HEK293 (cell line): ENCODE data around the gene AP3D1.

Experiments used
- CTCF ChIA-PET: fragments of 350-600 bp; formaldehyde crosslinking; extraction: SDS; loops from one replicate; lab custom pipeline; 2021; ENCODE audit warnings: antibody characterized with exemption; lab: Yijun Ruan, JAX
- POLR2A ChIA-PET: fragments of 300-600 bp; formaldehyde crosslinking; extraction: SDS; loops from one replicate; lab custom pipeline; 2020; ENCODE audit warnings: antibody characterized with exemption, inconsistent platforms; lab: Yijun Ruan, JAX
- H3K27ac ChIP-seq: fragments of 200-500 bp; sonication (Bioruptor generic); 2 replicates; pipeline ENCODE4 v1.5.1; 2014; ENCODE audit warnings: low read depth, low read length, control low read depth, inconsistent platforms; ENCODE audit errors: extremely low read depth
- H3K36me3 ChIP-seq, 2 experiments: fragments of 200-500 bp in 1 of 2; sonication (Bioruptor generic) in 1 of 2; 1 replicate in 1 of 2; 2 replicates in 1 of 2; pipeline ENCODE4 v1.5.1; 2014 to 2017; ENCODE audit warnings: inconsistent platforms in 2 of 2, low read length in 2 of 2; ENCODE audit not compliant: control insufficient read depth in 2 of 2, insufficient read depth in 1 of 2
- H3K4me1 ChIP-seq: fragments of 200-500 bp; sonication (Bioruptor generic); 2 replicates; pipeline ENCODE4 v1.5.1; 2014; ENCODE audit warnings: mild to moderate bottlenecking, low read length, inconsistent platforms; ENCODE audit not compliant: control insufficient read depth, insufficient read depth
- H3K4me3 ChIP-seq: 2 replicates; pipeline ENCODE4 v1.5.1; 2011; ENCODE audit warnings: low read depth, mild to moderate bottlenecking, control low read depth, low read length, moderate library complexity
- H3K9me3 ChIP-seq: fragments of 200-500 bp; sonication (Bioruptor generic); 2 replicates; pipeline ENCODE4 v1.5.1; 2014; ENCODE audit warnings: low read depth, low read length, inconsistent platforms; ENCODE audit not compliant: control insufficient read depth, insufficient read depth
- HOXC10 ChIP-seq: sonication (generic); formaldehyde crosslinking; IDR thresholded peaks from 2 replicates; pipeline ENCODE4 v1.8.1; 2023; ENCODE audit warnings: mild to moderate bottlenecking, missing genetic modification reagents
- KLF1 ChIP-seq: fragments of 450-650 bp; formaldehyde crosslinking; IDR thresholded peaks from 2 replicates; pipeline ENCODE4 v1.5.1; 2016; ENCODE audit warnings: missing biosample characterization, missing genetic modification characterization
- RBAK ChIP-seq: fragments of 450-650 bp; formaldehyde crosslinking; IDR thresholded peaks from 2 replicates; pipeline ENCODE4 v1.5.1; 2016; ENCODE audit warnings: missing biosample characterization, missing genetic modification characterization
- SETDB1 ChIP-seq: IDR thresholded peaks from one replicate; pipeline ENCODE4 v1.6.1; 2017; ENCODE audit warnings: mild to moderate bottlenecking, low read length, moderate library complexity, mixed read lengths; ENCODE audit not compliant: insufficient read length
- SP3 ChIP-seq: fragments of 450-650 bp; formaldehyde crosslinking; IDR thresholded peaks from 2 replicates; pipeline ENCODE4 v1.5.1; 2016; ENCODE audit warnings: missing biosample characterization, missing genetic modification characterization
- WT1 ChIP-seq: fragments of 450-650 bp; formaldehyde crosslinking; IDR thresholded peaks from 2 replicates; pipeline ENCODE4 v1.5.1; 2016; ENCODE audit warnings: missing biosample characterization, missing genetic modification characterization
- ZEB2 ChIP-seq: fragments of 450-650 bp; formaldehyde crosslinking; IDR thresholded peaks from 2 replicates; pipeline ENCODE4 v1.5.1; 2016; ENCODE audit warnings: missing biosample characterization, missing genetic modification characterization
- ZNF121 ChIP-seq: fragments of 450-650 bp; formaldehyde crosslinking; IDR thresholded peaks from 2 replicates; pipeline ENCODE4 v1.5.1; 2016; ENCODE audit warnings: missing biosample characterization, missing genetic modification characterization
- ZNF19 ChIP-seq: fragments of 450-650 bp; formaldehyde crosslinking; IDR thresholded peaks from 2 replicates; pipeline ENCODE4; 2016; ENCODE audit warnings: missing biosample characterization, missing genetic modification characterization, low read depth
- ZNF214 ChIP-seq: fragments of 450-650 bp; formaldehyde crosslinking; IDR thresholded peaks from 2 replicates; pipeline ENCODE4 v1.5.1; 2017; ENCODE audit warnings: missing biosample characterization, mild to moderate bottlenecking, missing genetic modification characterization, borderline replicate concordance
- ZNF239 ChIP-seq: fragments of 450-650 bp; formaldehyde crosslinking; IDR thresholded peaks from 2 replicates; pipeline ENCODE4 v1.5.1; 2016; ENCODE audit warnings: missing biosample characterization, missing genetic modification characterization
- ZNF571 ChIP-seq: fragments of 450-650 bp; formaldehyde crosslinking; IDR thresholded peaks from 2 replicates; pipeline ENCODE4 v1.5.0; 2017; ENCODE audit warnings: missing biosample characterization, missing genetic modification characterization
- ZNF76 ChIP-seq: fragments of 450-650 bp; formaldehyde crosslinking; IDR thresholded peaks from 2 replicates; pipeline ENCODE4; 2016; ENCODE audit warnings: low read depth, missing biosample characterization, missing genetic modification characterization, borderline replicate concordance
- ZNF792 ChIP-seq: fragments of 450-650 bp; formaldehyde crosslinking; IDR thresholded peaks from 2 replicates; pipeline ENCODE4 v1.5.1; 2016; ENCODE audit warnings: missing biosample characterization, missing genetic modification characterization
- ZNF837 ChIP-seq: fragments of 450-650 bp; formaldehyde crosslinking; IDR thresholded peaks from 2 replicates; pipeline ENCODE4 v1.5.1; 2016; ENCODE audit warnings: missing biosample characterization, missing genetic modification characterization
- ZSCAN30 ChIP-seq: fragments of 450-650 bp; IDR thresholded peaks from 2 replicates; pipeline ENCODE4 v1.5.1; 2018; ENCODE audit warnings: missing biosample characterization, mild to moderate bottlenecking, missing genetic modification characterization, moderate library complexity
- ZXDB ChIP-seq: fragments of 450-650 bp; formaldehyde crosslinking; IDR thresholded peaks from 2 replicates; pipeline ENCODE4 v1.5.1; 2016; ENCODE audit warnings: missing biosample characterization, missing genetic modification characterization
- TF ChIP-seq, protein P1 (sequence below): fragments of 450-650 bp; formaldehyde crosslinking; IDR thresholded peaks from 2 replicates; pipeline ENCODE4 v1.5.1; 2017; ENCODE audit warnings: missing biosample characterization, missing genetic modification characterization
- TF ChIP-seq, protein P2 (sequence below): fragments of 450-650 bp; formaldehyde crosslinking; IDR thresholded peaks from 2 replicates; pipeline ENCODE4 v1.5.1; 2016; ENCODE audit warnings: missing biosample characterization, missing genetic modification characterization
- TF ChIP-seq, protein P3 (sequence below): fragments of 450-650 bp; formaldehyde crosslinking; IDR thresholded peaks from 2 replicates; pipeline ENCODE4 v1.5.1; 2016; ENCODE audit warnings: missing biosample characterization, missing genetic modification characterization
- TF ChIP-seq, protein P4 (sequence below): fragments of 450-650 bp; formaldehyde crosslinking; IDR thresholded peaks from 2 replicates; pipeline ENCODE4 v1.5.1; 2016; ENCODE audit warnings: missing biosample characterization, missing genetic modification characterization

The AP3D1 gene

DNA sequence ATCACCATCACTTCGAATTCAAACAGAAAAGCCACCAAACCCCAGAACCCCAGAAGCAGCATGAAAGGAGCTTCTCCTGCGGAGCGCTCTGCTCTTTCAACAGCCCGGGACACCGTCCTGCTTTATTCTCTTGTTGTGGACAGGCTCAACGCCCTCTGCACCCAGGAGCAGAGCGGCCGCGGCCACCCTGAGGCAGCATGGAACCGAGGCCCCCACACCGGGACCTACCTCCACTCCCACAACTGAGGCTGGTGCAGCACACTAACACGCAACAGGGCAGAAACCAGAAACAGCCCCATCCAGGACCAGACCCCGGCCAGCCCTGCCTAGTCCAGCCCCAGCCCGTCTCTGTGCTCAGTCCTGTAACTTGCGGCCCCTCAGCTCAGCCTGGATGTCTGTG lies 7.2 kb downstream of the AP3D1 start:
- H3K4me3 ChIP-seq, result no peak overlapping the region
- TF ChIP-seq ZNF121 (tag by site-specific recombination) (no peak), RBAK (tag by site-specific recombination) (no peak), ZNF214 (tag by site-specific recombination) (no peak), SP3 (tag by site-specific recombination) (no peak), ZNF792 (tag by site-specific recombination) (no peak), ZNF76 (no peak), SETDB1 (no peak), WT1 (tag by site-specific recombination) (no peak), ZXDB (tag by site-specific recombination) (no peak), ZNF837 (tag by site-specific recombination) (no peak), ZEB2 (tag by site-specific recombination) (no peak), ZNF239 (no peak), HOXC10 (CRISPR knock-in tag) (no peak)
- TF ChIP-seq, protein P1, sequence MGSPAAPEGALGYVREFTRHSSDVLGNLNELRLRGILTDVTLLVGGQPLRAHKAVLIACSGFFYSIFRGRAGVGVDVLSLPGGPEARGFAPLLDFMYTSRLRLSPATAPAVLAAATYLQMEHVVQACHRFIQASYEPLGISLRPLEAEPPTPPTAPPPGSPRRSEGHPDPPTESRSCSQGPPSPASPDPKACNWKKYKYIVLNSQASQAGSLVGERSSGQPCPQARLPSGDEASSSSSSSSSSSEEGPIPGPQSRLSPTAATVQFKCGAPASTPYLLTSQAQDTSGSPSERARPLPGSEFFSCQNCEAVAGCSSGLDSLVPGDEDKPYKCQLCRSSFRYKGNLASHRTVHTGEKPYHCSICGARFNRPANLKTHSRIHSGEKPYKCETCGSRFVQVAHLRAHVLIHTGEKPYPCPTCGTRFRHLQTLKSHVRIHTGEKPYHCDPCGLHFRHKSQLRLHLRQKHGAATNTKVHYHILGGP, result no peak
- TF ChIP-seq, protein P2, sequence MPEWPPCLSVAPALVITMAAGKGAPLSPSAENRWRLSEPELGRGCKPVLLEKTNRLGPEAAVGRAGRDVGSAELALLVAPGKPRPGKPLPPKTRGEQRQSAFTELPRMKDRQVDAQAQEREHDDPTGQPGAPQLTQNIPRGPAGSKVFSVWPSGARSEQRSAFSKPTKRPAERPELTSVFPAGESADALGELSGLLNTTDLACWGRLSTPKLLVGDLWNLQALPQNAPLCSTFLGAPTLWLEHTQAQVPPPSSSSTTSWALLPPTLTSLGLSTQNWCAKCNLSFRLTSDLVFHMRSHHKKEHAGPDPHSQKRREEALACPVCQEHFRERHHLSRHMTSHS (tag by site-specific recombination), result no peak
- TF ChIP-seq, protein P3, sequence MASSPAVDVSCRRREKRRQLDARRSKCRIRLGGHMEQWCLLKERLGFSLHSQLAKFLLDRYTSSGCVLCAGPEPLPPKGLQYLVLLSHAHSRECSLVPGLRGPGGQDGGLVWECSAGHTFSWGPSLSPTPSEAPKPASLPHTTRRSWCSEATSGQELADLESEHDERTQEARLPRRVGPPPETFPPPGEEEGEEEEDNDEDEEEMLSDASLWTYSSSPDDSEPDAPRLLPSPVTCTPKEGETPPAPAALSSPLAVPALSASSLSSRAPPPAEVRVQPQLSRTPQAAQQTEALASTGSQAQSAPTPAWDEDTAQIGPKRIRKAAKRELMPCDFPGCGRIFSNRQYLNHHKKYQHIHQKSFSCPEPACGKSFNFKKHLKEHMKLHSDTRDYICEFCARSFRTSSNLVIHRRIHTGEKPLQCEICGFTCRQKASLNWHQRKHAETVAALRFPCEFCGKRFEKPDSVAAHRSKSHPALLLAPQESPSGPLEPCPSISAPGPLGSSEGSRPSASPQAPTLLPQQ (tag by site-specific recombination), result no peak
- TF ChIP-seq, protein P4, sequence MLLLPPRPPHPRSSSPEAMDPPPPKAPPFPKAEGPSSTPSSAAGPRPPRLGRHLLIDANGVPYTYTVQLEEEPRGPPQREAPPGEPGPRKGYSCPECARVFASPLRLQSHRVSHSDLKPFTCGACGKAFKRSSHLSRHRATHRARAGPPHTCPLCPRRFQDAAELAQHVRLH, result no peak
- ChIA-PET POLR2A (interaction anchor here (0.8 to 1.2 kb wide), 3 partner anchors 15 to 110 kb away, joined by 3 read pairs; no protein-coding TSS in a partner anchor), CTCF (interaction anchor here (0.5 kb wide), 1 partner anchor 124 kb away, joined by 3 read pairs; no protein-coding TSS in a partner anchor)
- peaks cover 6% of the 10 kb centered on the region for H3K4me1 ChIP-seq
- no peaks in the 10 kb centered on the region for H3K9me3 ChIP-seq
- no peak overlapping the region for H3K27ac ChIP-seq
- H3K36me3 ChIP-seq, result peaks cover 12 to 54% of the 10 kb centered on the region in 2 experiments; a peak in 2 of 3 replicates

DNA sequence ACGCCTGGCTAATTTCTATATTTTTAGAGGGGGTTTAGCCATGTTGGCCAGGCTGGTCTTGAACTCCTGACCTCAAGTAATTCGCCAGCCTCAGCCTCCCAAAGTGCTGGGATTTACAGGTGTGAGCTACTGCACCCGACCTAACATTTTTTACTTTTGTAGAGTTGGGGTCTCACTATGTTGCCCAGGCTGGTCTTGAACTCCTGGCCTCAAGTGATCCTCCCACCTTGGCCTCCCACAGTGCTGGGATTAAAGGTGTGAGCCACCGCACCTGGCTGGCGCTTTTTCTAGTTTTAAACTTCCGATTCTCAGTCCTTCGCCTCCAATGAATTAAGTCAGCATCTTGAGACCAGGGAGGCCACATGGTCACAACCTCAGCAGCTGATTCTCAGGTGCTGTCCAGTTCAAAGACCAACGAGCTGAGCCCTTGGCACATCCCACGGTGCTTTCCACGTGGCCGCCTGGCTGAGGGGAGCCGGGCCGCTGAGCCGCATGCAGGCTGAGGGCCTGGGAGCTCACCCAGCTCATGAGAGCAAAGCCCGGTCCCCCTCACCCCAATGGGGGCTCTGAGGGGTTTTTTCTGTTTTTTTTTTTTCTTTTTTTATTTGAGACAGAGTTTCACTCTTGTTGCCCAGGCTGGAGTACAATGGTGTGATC lies 9.1 kb downstream of the AP3D1 start:
- H3K36me3 ChIP-seq, result peaks cover 16 to 64% of the 10 kb centered on the region in 2 experiments; a peak in 2 of 3 replicates
- CTCF ChIA-PET, result no interaction called here
- POLR2A ChIA-PET, result interaction anchor here (0.7 kb wide), 1 partner anchor 87 kb away, joined by 3 read pairs; no protein-coding TSS in a partner anchor

DNA sequence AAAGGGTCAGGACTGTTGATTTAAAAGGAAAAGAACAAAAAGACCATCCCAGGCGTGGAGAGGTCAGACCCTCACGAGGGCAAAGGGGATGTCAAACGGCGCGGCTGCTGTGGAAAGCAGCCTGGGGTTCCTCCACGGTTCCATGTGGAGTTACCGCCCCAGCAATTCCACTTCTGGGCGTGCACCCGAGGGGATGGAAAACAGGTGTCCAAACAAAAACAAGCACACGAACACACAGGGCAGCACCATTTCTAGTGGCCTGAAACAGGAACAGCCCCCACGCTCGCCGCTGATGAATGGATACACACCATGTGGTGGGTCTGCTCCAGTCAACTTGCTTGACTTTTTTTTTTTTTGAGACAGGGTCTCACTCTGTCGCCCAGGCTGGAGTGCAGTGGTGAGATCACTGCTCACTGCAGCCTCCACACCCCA lies 11.2 kb downstream of the AP3D1 start:
- peaks cover 19 to 68% of the 10 kb centered on the region in 2 experiments; a peak in 2 of 3 replicates for H3K36me3 ChIP-seq
- no peak overlapping the region for H3K4me3 ChIP-seq

More for the DNA sequence above, 9.1 kb downstream of the AP3D1 start:
- no peak for TF ChIP-seq ZNF19 (tag by site-specific recombination)
- TF ChIP-seq ZNF121 (tag by site-specific recombination), result peak; percentile 88
- no peak overlapping the region for H3K4me3 ChIP-seq
- H3K9me3 ChIP-seq, result no peaks in the 10 kb centered on the region
- H3K27ac ChIP-seq, result no peak overlapping the region
- no peaks in the 10 kb centered on the region for H3K4me1 ChIP-seq

More for the DNA sequence above, 11.2 kb downstream of the AP3D1 start:
- Histone ChIP-seq H3K9me3 (no peaks in the 10 kb centered on the region), H3K4me1 (no peaks in the 10 kb centered on the region), H3K27ac (no peak overlapping the region)
- ChIA-PET CTCF (no interaction called here), POLR2A (interaction anchor here (0.6 kb wide), 1 partner anchor 919 kb away, joined by 3 read pairs; no protein-coding TSS in a partner anchor)
- TF ChIP-seq ZSCAN30 (tag by site-specific recombination) (no peak), ZNF571 (no peak), ZNF121 (tag by site-specific recombination) (peak; percentile 41; the same call in 1 of the 2 replicates), KLF1 (tag by site-specific recombination) (peak; percentile 61; the same call in 1 of the 2 replicates)
